Activated CD4-positive, alpha-beta T cell treated with anti-CD3 and anti-CD28 coated beads, Interleukin-2, Interleukin-6, amounts not matched to agents 100 ng/mL and 50 ng/mL, durations not matched to agents 16 hours and 8 hours (primary cell): ENCODE measurements around the gene CFAP97.
"Not testable (repeated sequence)": the region's sequence is repeated elsewhere in the genome, so short reads cannot be mapped to it uniquely, and the experiment has no call there.

Experiments
- DNase-seq: peaks from one replicate; pipeline ENCODE4 v3.0.0-alpha.2; 2020

Gene CFAP97

GRCh38 chr4:185203486-185204237, at the start of gene CFAP97:
Gene CFAP97 (minus strand): TSS chr4:185204000. CDS start chr4:185191196, 12,804 bp downstream.
- peak; percentile 83 for DNase-seq

GRCh38 chr4:185249105-185249504, 45.3 kb upstream of the CFAP97 start:
- DNase-seq = no peak

- no peak for DNase-seq
These were observed 44.7 kb upstream of the CFAP97 start for GRCh38 chr4:185248393-185249039.

- DNase-seq = no peak
These were observed 43.4 kb upstream of the CFAP97 start for GRCh38 chr4:185247151-185247550.

- no peak for DNase-seq
These were observed 42.7 kb upstream of the CFAP97 start for GRCh38 chr4:185246453-185246852.

- no peak for DNase-seq
These were observed 41.0 kb upstream of the CFAP97 start for GRCh38 chr4:185244763-185245162.

GRCh38 chr4:185243879-185244278, 40.1 kb upstream of the CFAP97 start:
- DNase-seq = no peak

GRCh38 chr4:185242749-185243533, 39.1 kb upstream of the CFAP97 start:
- no peak for DNase-seq

- DNase-seq = not testable (repeated sequence)
These were observed 36.7 kb upstream of the CFAP97 start for GRCh38 chr4:185240486-185240885.

GRCh38 chr4:185238750-185239149, 35.0 kb upstream of the CFAP97 start:
- DNase-seq = no peak

GRCh38 chr4:185238215-185238681, 34.4 kb upstream of the CFAP97 start:
- DNase-seq = peak; percentile 35

GRCh38 chr4:185237175-185237574, 33.4 kb upstream of the CFAP97 start:
- no peak for DNase-seq

GRCh38 chr4:185235843-185236503, 32.2 kb upstream of the CFAP97 start:
- DNase-seq = no peak

GRCh38 chr4:185235119-185235842, 31.5 kb upstream of the CFAP97 start:
- no peak for DNase-seq

GRCh38 chr4:185232370-185232769, 28.6 kb upstream of the CFAP97 start:
- no peak for DNase-seq

GRCh38 chr4:185229021-185229818, 25.4 kb upstream of the CFAP97 start:
- no peak for DNase-seq

- no peak for DNase-seq
These were observed 24.0 kb upstream of the CFAP97 start for GRCh38 chr4:185227713-185228278.

- DNase-seq = no peak
These were observed 23.3 kb upstream of the CFAP97 start for GRCh38 chr4:185227131-185227551.

- DNase-seq = no peak
These were observed 22.1 kb upstream of the CFAP97 start for GRCh38 chr4:185225940-185226339.

GRCh38 chr4:185224597-185224996, 20.8 kb upstream of the CFAP97 start:
- no peak for DNase-seq

- no peak for DNase-seq
These were observed 18.8 kb upstream of the CFAP97 start for GRCh38 chr4:185222598-185222997.
